Measurements from ENCODE around the gene PRKAG2. TPM values are rescaled to one million over a fixed set of nuclear protein-coding genes. Genes with fewer than 3 reads are reported as not detected.

PRKAG2 gene
- total and polyA plus RNA-seq, 2 experiments from 2014 or later, result 9.1 to 14.9 TPM

DNA sequence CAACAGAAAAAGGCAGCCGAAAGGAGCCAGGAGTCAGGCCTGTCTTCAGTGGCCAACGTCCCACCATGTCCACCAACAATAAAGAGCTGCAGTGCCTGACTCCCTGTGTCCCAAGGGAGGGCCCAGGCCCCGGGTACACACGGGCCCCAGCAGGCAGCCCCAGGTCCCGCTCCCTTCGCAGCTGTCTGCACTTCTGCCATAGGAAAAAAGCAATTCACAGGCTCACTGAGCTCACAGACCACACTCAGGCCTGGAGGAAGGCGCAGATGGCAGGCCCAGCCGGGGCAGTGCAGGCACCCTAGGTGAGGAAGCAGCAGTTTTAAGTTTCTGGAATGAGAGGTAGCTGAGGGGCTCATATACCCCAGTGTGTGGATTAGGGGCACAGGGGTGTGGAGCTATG, 100.5 kb downstream of the PRKAG2 start:
- no peaks in the 10 kb centered on the region for H3K4me1 ChIP-seq (ENCODE audit: insufficient read depth)
- no peak overlapping the region for H2AFZ ChIP-seq
- H3K36me3 Mint-ChIP-seq (ENCODE audit: low read depth), result peaks cover 10% of the 10 kb centered on the region; the same call in 2 of the 3 replicates
- H3K4me3 Mint-ChIP-seq, result no peak overlapping the region
- H3K9me3 Mint-ChIP-seq, result peaks cover 13% of the 10 kb centered on the region
- H3K36me3 ChIP-seq (ENCODE audit: insufficient read depth), result no peaks in the 10 kb centered on the region
- no peak overlapping the region for H3K27ac ChIP-seq (ENCODE audit: low read depth)
- no peaks in the 10 kb centered on the region for H3K27me3 ChIP-seq (ENCODE audit: insufficient read depth)
- no peak overlapping the region for H3K27ac Mint-ChIP-seq
- H4K20me1 ChIP-seq (replicated peaks; ENCODE audit: insufficient read depth), result no peaks in the 10 kb centered on the region
- no peaks in the 10 kb centered on the region for H3K79me2 ChIP-seq (replicated peaks; ENCODE audit: insufficient read depth)
- TF ChIP-seq JUNB (IDR thresholded peaks at IDR 0.05; ENCODE audit: unreplicated experiment) (no peak), ZNF114 (CRISPR knock-in tag; IDR thresholded peaks at IDR 0.05) (no peak), POLR2AphosphoS5 (IDR thresholded peaks at IDR 0.05; ENCODE audit: low read depth) (no peak)
- no peaks in the 10 kb centered on the region for H3K9me2 ChIP-seq (ENCODE audit: insufficient read depth)
- H3K4me2 ChIP-seq, result no peak overlapping the region
- ATAC-seq (no peak), DNase-seq (ENCODE audit: low spot score) (no peak)
- H3K4me3 ChIP-seq, result no peak overlapping the region
- H3K27me3 Mint-ChIP-seq (ENCODE audit: insufficient read depth, low read depth, poor library complexity), result peaks cover 4% of the 10 kb centered on the region
- no peaks in the 10 kb centered on the region for H3F3A ChIP-seq (replicated peaks; ENCODE audit: low read depth)
- no peaks in the 10 kb centered on the region; the same call in 2 of the 3 replicates for H3K4me1 Mint-ChIP-seq

DNA sequence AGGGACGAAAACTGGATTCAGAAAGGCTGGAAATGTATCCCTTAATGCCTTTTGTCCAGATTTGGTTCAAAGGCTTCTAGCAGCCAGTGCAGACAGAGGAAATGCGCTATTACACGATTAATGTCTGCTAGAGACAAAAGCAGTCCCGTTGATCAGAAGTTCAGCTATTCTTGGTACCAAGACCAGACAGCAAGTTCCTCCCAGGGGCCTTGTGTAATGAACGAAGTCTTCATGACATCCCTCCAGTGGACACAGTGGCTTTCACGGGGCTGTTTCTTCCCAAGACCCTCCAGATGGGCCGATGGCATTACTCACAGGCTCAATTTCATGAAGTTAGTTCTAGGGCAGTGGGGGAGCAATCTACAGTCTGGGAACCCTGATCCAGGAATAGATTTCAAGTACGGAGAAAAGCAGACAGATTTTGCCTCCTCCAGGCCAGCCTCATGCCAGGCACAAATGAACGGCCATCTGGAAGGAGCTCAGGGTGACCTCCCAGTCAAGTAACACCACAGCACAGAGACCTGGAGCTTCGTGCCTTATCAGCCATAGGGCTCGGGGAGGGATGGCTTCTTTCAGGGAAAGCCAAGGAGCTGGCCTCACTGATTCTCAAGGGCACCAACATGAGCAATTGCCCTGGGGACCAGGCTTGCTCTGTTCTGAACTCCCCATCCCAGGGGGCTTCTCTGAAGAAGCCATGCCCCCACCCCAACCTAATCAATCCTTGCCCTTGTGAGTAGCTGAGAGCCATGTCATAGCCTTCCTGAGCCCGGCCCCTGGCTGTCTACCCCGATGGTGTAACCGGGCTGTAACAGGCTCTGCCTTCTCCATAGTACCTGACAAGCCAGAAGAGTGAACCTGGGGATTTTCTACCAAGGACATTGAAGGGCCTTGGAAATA, 101.1 kb downstream of the PRKAG2 start:
- Histone ChIP-seq H3F3A (replicated peaks; ENCODE audit: low read depth) (no peaks in the 10 kb centered on the region), H4K20me1 (replicated peaks; ENCODE audit: insufficient read depth) (no peaks in the 10 kb centered on the region), H3K36me3 (ENCODE audit: insufficient read depth) (no peaks in the 10 kb centered on the region), H3K27ac (ENCODE audit: low read depth) (no peak overlapping the region), H2AFZ (no peak overlapping the region), H3K4me3 (no peak overlapping the region), H3K79me2 (replicated peaks; ENCODE audit: insufficient read depth) (no peaks in the 10 kb centered on the region), H3K4me1 (ENCODE audit: insufficient read depth) (no peaks in the 10 kb centered on the region), H3K4me2 (no peak overlapping the region), H3K9me2 (ENCODE audit: insufficient read depth) (no peaks in the 10 kb centered on the region), H3K27me3 (ENCODE audit: insufficient read depth) (no peaks in the 10 kb centered on the region)
- Mint-ChIP-seq H3K9me3 (peaks cover 13% of the 10 kb centered on the region), H3K36me3 (ENCODE audit: low read depth) (peaks cover 10% of the 10 kb centered on the region; the same call in 2 of the 3 replicates), H3K27ac (no peak overlapping the region), H3K4me3 (no peak overlapping the region), H3K4me1 (no peaks in the 10 kb centered on the region; the same call in 2 of the 3 replicates), H3K27me3 (ENCODE audit: insufficient read depth, low read depth, poor library complexity) (peaks cover 4% of the 10 kb centered on the region)
- ATAC-seq (no peak), DNase-seq (ENCODE audit: low spot score) (no peak)
- TF ChIP-seq EZH2 (IDR thresholded peaks at IDR 0.05; ENCODE audit: low read depth, unreplicated experiment) (no peak), EZH2phosphoT487 (IDR thresholded peaks at IDR 0.05; ENCODE audit: unreplicated experiment) (no peak), JUNB (IDR thresholded peaks at IDR 0.05; ENCODE audit: unreplicated experiment) (no peak), CREB1 (CRISPR knock-in tag; IDR thresholded peaks at IDR 0.05; ENCODE audit: low read depth) (no peak), NANOG (IDR thresholded peaks at IDR 0.05; ENCODE audit: borderline replicate concordance) (no peak), ZNF331 (CRISPR knock-in tag; IDR thresholded peaks at IDR 0.05; ENCODE audit: low read depth) (no peak), STAT1 (IDR thresholded peaks at IDR 0.05; ENCODE audit: unreplicated experiment) (no peak), POLR2AphosphoS5 (IDR thresholded peaks at IDR 0.05; ENCODE audit: low read depth) (no peak), ZNF114 (CRISPR knock-in tag; IDR thresholded peaks at IDR 0.05) (no peak)
- TF ChIP-seq, protein P1, sequence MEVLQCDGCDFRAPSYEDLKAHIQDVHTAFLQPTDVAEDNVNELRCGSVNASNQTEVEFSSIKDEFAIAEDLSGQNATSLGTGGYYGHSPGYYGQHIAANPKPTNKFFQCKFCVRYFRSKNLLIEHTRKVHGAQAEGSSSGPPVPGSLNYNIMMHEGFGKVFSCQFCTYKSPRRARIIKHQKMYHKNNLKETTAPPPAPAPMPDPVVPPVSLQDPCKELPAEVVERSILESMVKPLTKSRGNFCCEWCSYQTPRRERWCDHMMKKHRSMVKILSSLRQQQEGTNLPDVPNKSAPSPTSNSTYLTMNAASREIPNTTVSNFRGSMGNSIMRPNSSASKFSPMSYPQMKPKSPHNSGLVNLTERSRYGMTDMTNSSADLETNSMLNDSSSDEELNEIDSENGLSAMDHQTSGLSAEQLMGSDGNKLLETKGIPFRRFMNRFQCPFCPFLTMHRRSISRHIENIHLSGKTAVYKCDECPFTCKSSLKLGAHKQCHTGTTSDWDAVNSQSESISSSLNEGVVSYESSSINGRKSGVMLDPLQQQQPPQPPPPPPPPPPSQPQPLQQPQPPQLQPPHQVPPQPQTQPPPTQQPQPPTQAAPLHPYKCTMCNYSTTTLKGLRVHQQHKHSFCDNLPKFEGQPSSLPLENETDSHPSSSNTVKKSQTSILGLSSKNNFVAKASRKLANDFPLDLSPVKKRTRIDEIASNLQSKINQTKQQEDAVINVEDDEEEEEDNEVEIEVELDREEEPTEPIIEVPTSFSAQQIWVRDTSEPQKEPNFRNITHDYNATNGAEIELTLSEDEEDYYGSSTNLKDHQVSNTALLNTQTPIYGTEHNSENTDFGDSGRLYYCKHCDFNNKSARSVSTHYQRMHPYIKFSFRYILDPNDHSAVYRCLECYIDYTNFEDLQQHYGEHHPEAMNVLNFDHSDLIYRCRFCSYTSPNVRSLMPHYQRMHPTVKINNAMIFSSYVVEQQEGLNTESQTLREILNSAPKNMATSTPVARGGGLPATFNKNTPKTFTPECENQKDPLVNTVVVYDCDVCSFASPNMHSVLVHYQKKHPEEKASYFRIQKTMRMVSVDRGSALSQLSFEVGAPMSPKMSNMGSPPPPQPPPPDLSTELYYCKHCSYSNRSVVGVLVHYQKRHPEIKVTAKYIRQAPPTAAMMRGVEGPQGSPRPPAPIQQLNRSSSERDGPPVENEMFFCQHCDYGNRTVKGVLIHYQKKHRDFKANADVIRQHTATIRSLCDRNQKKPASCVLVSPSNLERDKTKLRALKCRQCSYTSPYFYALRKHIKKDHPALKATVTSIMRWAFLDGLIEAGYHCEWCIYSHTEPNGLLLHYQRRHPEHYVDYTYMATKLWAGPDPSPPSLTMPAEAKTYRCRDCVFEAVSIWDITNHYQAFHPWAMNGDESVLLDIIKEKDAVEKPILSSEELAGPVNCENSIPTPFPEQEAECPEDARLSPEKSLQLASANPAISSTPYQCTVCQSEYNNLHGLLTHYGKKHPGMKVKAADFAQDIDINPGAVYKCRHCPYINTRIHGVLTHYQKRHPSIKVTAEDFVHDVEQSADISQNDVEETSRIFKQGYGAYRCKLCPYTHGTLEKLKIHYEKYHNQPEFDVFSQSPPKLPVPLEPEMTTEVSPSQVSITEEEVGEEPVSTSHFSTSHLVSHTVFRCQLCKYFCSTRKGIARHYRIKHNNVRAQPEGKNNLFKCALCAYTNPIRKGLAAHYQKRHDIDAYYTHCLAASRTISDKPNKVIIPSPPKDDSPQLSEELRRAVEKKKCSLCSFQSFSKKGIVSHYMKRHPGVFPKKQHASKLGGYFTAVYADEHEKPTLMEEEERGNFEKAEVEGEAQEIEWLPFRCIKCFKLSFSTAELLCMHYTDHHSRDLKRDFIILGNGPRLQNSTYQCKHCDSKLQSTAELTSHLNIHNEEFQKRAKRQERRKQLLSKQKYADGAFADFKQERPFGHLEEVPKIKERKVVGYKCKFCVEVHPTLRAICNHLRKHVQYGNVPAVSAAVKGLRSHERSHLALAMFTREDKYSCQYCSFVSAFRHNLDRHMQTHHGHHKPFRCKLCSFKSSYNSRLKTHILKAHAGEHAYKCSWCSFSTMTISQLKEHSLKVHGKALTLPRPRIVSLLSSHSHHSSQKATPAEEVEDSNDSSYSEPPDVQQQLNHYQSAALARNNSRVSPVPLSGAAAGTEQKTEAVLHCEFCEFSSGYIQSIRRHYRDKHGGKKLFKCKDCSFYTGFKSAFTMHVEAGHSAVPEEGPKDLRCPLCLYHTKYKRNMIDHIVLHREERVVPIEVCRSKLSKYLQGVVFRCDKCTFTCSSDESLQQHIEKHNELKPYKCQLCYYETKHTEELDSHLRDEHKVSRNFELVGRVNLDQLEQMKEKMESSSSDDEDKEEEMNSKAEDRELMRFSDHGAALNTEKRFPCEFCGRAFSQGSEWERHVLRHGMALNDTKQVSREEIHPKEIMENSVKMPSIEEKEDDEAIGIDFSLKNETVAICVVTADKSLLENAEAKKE (CRISPR knock-in tag; IDR thresholded peaks at IDR 0.05), result no peak
- TF ChIP-seq, protein P2, sequence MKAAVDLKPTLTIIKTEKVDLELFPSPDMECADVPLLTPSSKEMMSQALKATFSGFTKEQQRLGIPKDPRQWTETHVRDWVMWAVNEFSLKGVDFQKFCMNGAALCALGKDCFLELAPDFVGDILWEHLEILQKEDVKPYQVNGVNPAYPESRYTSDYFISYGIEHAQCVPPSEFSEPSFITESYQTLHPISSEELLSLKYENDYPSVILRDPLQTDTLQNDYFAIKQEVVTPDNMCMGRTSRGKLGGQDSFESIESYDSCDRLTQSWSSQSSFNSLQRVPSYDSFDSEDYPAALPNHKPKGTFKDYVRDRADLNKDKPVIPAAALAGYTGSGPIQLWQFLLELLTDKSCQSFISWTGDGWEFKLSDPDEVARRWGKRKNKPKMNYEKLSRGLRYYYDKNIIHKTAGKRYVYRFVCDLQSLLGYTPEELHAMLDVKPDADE (IDR thresholded peaks at IDR 0.05), result no peak
- TF ChIP-seq, protein P3, sequence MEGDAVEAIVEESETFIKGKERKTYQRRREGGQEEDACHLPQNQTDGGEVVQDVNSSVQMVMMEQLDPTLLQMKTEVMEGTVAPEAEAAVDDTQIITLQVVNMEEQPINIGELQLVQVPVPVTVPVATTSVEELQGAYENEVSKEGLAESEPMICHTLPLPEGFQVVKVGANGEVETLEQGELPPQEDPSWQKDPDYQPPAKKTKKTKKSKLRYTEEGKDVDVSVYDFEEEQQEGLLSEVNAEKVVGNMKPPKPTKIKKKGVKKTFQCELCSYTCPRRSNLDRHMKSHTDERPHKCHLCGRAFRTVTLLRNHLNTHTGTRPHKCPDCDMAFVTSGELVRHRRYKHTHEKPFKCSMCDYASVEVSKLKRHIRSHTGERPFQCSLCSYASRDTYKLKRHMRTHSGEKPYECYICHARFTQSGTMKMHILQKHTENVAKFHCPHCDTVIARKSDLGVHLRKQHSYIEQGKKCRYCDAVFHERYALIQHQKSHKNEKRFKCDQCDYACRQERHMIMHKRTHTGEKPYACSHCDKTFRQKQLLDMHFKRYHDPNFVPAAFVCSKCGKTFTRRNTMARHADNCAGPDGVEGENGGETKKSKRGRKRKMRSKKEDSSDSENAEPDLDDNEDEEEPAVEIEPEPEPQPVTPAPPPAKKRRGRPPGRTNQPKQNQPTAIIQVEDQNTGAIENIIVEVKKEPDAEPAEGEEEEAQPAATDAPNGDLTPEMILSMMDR (conservative IDR thresholded peaks at IDR 0.05; ENCODE audit: low read depth in 2 of 2), result no peak
